ENCODE data around the gene TSPOAP1.

GRCh38 chr17:58318065-58318481, 10.5 kb downstream of the TSPOAP1 start:
- TF ChIP-seq CTCF (IDR thresholded peaks at IDR 0.05; ENCODE audit: insufficient read depth, low read depth, low read length) (no peak), EZH2 (IDR thresholded peaks at IDR 0.05; ENCODE audit: insufficient read depth, low read length) (no peak)
